A204.1 (cell line): ENCODE data around the gene GGTA1.
"Not testable (repeated sequence)": the region's sequence is repeated elsewhere in the genome, so short reads cannot be mapped to it uniquely, and the experiment has no call there.

Experiments used
- FAIRE-seq: peaks from 2 replicates; lab custom pipeline; 2012; peaks lifted over from hg19 to GRCh38; lab: Jason Lieb, UNC

The GGTA1 gene

DNA sequence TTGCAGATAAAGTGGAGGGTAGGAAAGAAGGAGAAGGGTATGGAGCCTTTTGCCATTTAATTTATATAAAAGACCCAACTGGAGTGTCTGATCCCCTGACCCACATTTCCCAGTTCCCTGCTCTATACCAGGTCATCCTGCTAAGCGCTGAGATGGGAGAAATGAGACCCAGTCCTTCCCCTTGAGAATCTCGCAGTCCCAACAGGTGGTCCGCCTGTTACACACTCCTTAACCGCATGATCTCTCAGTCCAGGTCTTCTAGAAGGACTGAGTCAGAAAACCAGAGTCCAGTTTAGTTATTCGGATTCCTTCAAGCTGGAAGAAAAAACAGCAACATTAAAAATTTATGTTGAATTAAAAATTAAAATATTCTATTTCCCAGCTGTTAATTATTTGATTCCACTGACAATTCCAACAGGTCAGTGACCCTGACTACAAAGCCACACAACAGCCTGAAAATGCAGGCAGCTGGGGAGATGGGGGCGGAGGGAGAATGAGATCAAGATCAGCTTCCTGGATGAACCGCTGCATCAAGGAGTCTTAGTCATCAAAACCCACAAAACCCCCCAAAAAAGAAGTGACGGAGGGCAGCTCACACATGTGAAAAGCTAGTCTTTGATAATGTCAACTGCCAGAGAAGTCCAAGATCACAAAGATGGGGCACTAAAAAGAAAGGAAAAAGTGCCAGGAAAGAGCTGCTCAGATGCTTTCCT lies 44.0 kb downstream of the GGTA1 start:
- no peak for FAIRE-seq

DNA sequence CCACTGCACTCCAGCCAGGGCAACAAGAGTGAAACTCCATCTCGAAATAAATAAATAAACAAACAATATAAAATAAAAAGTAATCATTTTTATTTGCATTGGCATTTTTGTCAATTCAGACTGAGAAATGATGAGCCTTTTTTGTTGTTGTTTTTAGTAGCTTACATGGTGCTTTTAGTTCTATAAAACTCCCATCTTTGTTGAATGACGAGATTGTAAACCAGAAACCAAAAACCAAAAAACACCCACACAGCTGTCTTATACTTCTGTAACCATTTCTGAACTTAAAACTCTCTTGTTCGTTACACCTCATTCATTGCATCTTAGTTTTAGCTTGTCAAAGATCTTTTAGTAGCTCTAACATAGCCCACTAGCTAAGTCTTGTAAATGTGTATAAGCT lies 44.7 kb downstream of the GGTA1 start:
- no peak for FAIRE-seq

DNA sequence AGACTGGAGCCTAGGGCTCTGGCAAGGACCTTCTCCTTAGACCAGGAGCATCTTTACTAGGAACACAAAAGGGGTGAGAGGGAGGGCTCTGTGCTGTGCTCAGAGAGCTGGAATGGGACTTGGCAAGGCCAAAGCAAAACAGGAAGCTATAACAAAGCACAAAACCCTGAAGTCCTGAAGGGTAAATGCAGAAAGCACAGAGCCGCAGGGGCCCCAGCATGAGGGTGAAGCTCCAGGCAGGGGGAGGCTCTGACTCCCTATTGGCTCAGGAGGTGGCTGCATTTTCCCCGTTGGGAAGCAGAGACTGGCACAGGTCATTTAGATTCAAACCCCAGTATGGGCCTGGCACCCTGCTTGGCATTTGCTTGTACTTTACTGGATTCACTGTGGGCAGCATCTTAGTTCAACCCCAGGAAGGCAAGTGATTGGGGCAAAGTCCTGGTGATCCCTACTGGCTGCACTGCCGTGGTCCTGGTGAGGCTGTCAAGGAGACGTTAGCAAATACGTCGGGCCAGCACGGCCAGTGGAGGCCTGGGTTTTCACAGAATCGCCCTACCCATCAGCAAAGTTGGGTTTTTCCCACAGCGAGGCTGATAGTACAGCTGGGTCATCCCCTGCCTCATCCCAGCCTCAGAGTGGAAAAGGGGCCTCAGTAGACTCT lies 46.3 kb downstream of the GGTA1 start:
- no peak for FAIRE-seq

DNA sequence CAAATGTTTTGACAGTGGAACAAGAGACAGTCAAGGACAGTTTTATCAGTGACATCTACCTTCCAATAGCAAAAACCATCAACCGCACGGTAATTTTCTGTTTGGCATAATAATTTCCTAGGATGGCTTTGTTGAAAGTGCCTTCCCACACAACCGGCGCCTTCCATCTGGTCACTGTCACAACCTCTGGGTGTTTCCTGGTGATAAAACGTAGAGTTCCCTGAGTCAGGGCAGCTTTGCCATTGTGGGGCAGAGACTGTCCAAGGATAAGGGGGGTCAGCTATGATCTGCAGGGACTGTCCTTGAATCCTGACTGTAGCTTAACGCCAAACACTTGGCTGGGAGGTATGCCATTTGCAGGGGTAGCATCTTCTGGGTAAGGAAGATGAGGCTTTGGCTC lies 47.6 kb downstream of the GGTA1 start:
- no peak for FAIRE-seq

DNA sequence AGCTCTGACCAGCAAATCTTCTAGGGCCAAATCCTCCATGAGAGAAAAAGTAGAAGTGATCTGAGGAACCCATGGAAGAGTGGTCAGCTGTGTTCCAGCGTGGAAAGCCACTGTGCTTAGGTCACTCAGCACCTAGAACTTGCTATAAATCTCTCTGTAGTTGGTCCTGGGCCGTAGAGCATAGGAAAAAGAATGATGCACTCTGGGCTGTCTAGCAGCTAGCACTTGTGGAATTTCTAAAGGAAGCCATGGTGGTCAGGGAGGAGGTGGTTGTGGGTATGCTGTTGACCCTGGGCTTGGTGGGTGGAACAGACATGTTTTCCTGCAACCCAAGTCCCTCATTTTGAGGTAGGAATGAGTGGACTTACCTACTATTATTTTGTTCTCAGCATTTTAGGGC lies 48.1 kb downstream of the GGTA1 start:
- no peak for FAIRE-seq

- no peak for FAIRE-seq
Measured at GRCh38 chr9:121450241-121450640, 49.4 kb downstream of the GGTA1 start.

DNA sequence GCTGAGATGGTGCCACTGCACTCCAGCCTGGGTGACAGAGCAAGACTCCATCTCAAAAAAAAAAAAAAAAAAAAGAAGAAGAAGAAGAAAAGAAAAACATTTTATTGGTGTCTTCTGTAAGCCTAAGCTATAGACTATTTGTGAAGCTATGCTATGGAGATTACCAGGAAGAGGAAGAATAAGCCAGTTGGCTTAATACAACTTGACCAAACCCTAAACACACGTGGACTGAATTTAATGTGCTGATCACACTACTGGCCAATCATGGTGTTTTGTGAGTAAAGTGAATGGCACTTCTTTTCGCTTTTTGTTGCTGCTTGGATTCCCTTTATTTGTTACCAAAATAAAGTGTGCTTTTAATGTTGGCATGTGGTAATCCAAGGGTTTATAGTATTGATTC lies 49.9 kb downstream of the GGTA1 start:
- FAIRE-seq = no peak

GRCh38 chr9:121447321-121447834 lies 52.3 kb downstream of the GGTA1 start:
- FAIRE-seq = no peak

GRCh38 chr9:121445986-121446385 lies 53.7 kb downstream of the GGTA1 start:
- FAIRE-seq = no peak

GRCh38 chr9:121443981-121444380 lies 55.7 kb downstream of the GGTA1 start:
- no peak for FAIRE-seq

DNA sequence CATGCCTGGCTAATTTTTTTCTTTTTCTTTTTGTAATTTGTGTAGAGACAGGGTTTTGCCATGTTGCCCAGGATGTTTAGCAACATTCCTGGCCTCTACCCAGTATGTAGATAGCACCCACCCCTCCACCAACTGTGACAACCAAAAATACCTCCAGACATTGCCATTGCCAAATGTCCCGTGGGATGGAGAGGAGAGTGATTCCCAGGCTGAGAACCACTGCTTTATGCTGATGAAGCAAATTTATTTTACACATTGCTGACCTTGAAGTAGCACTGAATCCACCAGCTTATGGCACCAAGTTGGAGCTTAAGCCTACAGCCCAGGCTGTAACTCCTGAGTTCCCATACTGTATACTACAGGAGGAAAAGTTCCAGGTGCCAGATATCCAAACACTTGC lies 58.5 kb downstream of the GGTA1 start:
- no peak for FAIRE-seq

- peak; percentile 49 for FAIRE-seq
Measured at GRCh38 chr9:121439711-121440664, 59.7 kb downstream of the GGTA1 start.

- no peak for FAIRE-seq
Measured at GRCh38 chr9:121439016-121439415, 60.6 kb downstream of the GGTA1 start.

DNA sequence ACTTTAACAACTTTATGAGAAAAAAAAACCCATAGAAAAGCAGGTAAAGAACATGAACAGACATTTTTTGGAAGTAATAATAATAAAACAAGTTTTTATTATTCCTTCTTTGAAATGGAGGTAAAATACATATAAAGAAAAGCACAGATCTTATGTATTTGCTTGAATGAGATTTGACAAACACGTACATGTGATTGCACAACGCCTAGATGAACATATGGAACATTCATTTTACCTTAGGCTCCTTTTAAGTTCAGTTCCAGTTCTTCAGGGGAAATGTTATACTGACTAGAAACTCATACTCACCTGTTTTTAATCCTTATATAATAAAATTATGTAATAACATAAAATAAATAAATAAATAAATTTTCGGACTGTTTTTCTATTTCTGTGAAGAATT lies 61.8 kb downstream of the GGTA1 start:
- no peak for FAIRE-seq

DNA sequence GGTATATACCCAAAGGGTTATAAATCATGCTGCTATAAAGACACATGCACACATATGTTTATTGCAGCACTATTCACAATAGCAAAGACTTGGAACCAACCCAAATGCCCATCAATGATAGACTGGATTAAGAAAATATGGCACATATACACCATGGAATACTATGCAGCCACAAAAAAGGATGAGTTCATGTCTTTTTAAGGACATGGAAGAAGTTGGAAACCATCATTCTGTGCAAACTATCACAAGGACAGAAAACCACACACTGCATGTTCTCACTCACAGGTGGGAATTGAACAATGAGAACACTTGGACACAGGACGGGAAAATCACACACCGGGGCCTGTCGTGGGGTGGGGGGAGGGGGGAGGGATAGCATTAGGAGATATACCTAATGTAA lies 62.6 kb downstream of the GGTA1 start:
- not testable (repeated sequence) for FAIRE-seq

- FAIRE-seq = no peak
Measured at GRCh38 chr9:121434969-121435368, 64.7 kb downstream of the GGTA1 start.

DNA sequence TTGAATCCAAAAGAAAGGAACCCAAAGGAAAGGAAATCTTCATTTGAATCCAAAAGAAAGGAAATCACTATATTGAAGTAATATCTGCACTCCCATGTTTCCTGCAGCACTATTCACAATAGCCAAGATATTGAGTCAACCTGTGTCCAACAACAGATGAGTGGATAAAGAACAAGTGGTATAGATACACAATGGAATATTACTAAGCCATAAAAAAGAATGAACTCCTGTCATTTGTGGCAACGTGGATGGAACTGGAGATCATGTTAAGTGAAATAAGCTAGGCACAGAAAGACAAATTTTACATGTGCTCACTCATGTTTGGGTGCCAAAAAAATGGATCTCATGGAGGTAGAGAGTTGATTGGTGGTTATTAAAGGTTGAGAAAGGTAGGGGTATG lies 71.7 kb downstream of the GGTA1 start:
- no peak for FAIRE-seq

DNA sequence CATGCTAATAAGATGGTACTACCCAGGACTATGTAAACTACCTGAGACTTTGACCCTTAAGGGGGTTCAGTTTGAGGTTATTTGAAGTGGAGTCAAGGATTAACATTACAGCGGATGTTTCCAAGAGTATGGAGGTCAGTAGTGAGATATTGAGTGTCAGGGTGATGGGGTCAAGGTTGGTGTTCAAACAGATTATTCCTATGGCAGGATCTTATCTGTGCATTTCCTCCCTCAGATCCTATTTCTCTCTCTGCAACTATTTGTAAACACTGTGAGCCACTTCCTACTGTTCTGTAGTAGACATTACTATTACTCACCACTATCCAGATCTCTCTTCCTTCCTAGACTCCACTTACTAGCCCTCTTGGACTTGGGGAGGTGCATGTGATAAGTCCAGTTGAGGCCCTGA lies 75.6 kb downstream of the GGTA1 start:
- no peak for FAIRE-seq

DNA sequence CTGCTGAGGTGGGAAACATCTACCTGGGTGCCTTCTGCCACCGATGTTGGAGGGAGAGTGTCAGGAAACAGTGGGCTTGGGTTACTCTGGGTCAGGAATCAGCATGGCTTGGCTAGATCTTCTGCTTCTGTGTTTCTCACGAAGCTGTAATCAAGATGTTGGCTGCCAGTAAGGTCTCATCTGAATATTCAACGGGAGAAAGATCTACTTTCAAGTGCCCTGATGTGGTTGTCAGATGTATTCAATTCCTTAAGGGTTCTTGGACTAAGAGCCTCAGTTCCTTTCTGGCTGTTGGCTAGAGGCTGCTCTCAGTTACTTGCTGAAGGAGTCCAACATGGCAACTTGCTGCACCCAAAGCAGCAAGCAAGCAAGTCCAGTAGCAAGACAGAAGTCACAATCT lies 87.7 kb downstream of the GGTA1 start:
- FAIRE-seq = no peak

DNA sequence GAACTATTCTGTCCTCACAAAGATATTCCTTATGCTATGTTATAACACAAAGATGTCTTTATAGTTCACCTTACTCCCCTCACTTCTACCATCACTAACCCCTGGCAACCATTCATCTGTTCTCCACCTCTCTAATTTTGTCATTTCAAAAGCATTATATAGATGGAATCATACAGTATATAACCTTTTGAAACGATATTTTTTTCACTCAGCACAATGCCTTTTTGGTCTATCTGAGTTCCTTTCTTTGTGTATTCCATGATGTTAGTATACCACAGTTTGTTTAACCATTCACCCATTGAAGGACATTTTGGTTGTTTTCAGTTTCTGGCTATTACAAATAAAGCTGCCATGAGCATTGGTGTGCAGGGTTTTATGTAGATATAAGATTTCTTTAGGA lies 93.7 kb downstream of the GGTA1 start:
- FAIRE-seq = no peak
